22Rv1 (cell line): Measurements from ENCODE around the gene SLC25A13.
A peak's percentile ranks its signal among the peaks of the same experiment; 100 is the strongest.
"Not testable (repeated sequence)": the region's sequence is repeated elsewhere in the genome, so short reads cannot be mapped to it uniquely, and the experiment has no call there.

Experiments
- H3K27ac ChIP-seq: fragments of 450-650 bp; 2 replicates; pipeline ENCODE4 v1.5.1; 2017
- ZFX ChIP-seq: fragments of 450-650 bp; IDR thresholded peaks from 2 replicates; pipeline ENCODE4 v1.6.1; 2017; ENCODE audit warnings: antibody characterized with exemption, borderline replicate concordance
- TF ChIP-seq, protein P1 (sequence below): fragments of 450-650 bp; IDR thresholded peaks from 2 replicates; pipeline ENCODE4 v1.5.1; 2017; ENCODE audit warnings: mild to moderate bottlenecking

The SLC25A13 gene, protein sequence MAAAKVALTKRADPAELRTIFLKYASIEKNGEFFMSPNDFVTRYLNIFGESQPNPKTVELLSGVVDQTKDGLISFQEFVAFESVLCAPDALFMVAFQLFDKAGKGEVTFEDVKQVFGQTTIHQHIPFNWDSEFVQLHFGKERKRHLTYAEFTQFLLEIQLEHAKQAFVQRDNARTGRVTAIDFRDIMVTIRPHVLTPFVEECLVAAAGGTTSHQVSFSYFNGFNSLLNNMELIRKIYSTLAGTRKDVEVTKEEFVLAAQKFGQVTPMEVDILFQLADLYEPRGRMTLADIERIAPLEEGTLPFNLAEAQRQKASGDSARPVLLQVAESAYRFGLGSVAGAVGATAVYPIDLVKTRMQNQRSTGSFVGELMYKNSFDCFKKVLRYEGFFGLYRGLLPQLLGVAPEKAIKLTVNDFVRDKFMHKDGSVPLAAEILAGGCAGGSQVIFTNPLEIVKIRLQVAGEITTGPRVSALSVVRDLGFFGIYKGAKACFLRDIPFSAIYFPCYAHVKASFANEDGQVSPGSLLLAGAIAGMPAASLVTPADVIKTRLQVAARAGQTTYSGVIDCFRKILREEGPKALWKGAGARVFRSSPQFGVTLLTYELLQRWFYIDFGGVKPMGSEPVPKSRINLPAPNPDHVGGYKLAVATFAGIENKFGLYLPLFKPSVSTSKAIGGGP

DNA sequence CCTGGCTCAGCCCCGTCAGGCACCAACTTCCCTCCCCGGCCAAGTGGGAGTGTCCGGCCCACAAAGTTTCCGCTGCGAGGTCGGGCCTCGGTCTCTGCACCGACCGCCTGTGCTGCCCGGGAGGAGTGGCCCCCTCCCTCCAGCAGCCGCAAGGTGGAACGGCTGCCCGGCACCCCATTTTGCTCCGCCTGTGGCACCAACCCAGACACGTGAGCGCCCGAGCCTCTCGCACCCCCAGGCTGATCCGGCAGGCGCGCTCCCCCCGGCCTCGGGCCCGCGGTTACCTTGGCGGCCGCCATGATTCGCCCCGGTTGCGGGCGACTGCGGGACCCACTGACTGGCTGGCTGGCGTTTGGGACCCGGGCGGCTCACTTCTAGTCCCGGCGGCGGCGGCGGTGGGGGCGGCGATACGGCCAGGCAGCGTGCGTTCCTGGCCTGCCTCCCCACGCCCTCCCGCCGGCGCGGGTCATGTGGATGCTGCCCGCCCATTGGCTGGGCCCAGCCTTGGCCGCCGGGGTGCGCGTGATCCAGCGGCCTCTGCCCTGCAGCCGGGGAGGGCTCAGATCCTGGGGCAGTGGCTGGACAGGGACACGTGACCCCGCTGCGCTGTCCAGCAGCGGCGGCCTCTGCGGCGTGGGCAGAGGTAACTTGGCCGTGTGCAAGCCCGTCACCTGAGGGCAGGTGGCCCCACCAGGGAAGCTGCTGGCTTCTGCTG lies at the start of gene SLC25A13:
TSS of gene SLC25A13 (minus strand) at position 441 of the 715 bp plus-strand sequence. CDS start at position 299, 142 bp downstream.
- H3K27ac ChIP-seq: peak within 1 kb of the TSS; percentile 89

DNA sequence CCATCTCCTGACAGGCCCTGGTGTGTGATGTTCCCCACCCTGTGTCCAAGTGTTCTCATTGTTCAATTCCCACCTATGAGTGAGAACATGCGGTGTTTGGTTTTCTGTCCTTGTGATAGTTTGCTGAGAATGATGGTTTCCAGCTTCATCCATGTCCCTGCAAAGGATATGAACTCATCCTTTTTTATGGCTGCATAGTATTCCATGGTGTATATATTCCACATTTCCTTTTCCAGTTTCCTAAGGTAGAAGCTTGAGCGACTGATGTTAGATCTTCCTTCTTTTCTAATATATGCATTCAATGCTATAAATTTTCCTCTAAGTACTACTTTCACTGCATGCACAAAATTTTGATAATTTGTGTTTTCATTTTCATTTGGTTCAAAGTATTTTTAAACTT lies 44.0 kb upstream of the SLC25A13 start:
- H3K27ac ChIP-seq: not testable (repeated sequence)

More for the DNA sequence above, at the start of gene SLC25A13:
- TF ChIP-seq, protein P1, sequence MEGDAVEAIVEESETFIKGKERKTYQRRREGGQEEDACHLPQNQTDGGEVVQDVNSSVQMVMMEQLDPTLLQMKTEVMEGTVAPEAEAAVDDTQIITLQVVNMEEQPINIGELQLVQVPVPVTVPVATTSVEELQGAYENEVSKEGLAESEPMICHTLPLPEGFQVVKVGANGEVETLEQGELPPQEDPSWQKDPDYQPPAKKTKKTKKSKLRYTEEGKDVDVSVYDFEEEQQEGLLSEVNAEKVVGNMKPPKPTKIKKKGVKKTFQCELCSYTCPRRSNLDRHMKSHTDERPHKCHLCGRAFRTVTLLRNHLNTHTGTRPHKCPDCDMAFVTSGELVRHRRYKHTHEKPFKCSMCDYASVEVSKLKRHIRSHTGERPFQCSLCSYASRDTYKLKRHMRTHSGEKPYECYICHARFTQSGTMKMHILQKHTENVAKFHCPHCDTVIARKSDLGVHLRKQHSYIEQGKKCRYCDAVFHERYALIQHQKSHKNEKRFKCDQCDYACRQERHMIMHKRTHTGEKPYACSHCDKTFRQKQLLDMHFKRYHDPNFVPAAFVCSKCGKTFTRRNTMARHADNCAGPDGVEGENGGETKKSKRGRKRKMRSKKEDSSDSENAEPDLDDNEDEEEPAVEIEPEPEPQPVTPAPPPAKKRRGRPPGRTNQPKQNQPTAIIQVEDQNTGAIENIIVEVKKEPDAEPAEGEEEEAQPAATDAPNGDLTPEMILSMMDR: no peak
- no peak for TF ChIP-seq ZFX

DNA sequence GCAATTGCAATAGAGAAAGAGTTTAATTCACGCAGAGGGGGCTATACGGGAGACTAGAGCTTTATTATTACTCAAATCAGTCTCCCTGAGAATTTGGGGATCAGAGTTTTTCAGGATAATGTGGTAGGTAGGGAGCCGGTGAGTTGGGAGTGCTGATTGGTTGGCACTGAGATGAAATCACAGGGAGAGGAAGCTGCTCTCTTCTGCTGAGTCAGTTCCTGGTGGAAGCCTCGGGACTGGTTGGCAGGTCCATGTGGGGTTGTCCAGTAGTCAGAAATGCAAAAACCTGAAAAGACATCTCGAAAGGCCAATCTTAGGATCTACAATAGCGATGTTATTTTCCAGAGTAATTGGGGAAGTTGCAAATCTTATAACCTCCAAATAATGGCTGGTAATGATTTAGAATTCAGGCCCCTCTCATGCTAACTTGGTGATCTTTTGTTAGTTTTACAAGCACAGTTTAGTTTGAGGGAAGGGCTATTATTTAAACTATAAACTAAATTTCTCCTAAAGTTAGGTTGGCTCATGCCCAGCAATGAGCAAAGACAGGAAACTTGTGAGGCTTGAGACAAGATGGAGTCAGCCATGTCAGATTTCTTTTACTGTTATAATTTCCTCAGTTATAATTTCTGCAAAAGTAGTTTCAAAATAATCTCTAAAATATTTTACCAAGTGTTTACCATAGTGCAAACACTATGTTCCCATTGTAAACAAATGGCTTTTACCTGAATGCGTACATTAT lies 39.4 kb upstream of the SLC25A13 start:
- no peak overlapping the region for H3K27ac ChIP-seq
- no peak for TF ChIP-seq ZFX
- TF ChIP-seq, protein P1: no peak

DNA sequence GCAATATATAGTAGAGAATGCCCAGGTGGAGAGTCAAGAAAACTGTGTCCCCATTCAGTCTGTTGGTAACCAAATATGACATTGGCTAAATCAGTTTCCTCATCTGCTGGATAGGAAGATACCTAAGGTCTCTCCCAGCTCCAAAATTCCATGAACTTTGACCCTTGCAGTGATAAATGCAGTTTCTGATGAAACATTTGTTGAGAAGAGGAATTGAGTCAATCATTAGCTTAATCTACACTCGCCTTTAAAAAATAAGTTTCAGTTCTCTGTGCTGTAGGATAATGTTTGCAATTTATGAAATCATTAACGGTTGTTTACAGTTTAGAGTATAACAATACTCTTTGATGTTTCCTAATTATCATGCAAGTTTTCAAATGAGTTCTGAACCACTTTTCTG lies 38.0 kb upstream of the SLC25A13 start:
- no peak for TF ChIP-seq ZFX
- TF ChIP-seq, protein P1: no peak
- no peak overlapping the region for H3K27ac ChIP-seq

DNA sequence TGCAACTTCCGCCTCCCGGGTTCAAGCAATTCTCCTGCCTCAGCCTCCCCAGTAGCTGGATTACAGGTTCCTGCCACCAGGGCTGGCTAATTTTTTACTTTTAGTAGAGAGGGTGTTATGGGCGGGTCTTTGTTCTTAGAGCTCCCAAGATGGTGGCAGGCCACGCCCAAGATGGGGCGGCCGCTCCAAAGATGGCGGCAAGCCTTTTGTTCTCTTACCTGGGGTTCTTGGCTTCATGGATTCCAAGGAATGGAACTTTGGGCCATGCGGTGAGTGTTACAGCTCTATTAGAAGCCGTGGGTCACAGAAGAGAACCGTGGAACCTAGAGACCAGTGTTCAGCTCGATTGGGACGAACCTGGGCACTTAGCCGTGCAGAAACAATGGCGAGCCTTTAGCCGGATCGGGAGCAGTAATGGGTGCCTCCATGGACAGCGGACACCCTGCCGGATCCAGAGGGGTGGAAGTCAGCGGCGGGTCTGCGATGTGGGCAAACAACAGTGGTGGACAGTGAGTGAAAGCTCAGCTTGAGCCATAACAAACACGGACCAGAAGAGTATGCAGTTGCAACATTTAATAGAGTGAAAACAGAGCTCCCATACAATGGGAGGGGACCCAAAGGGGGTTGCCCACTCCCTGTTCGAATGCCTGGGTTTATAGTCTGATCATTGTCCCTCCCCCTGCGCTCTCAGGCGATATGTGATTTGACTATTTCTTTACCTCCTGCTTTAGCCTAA lies 36.5 kb upstream of the SLC25A13 start:
- H3K27ac ChIP-seq: not testable (repeated sequence)

DNA sequence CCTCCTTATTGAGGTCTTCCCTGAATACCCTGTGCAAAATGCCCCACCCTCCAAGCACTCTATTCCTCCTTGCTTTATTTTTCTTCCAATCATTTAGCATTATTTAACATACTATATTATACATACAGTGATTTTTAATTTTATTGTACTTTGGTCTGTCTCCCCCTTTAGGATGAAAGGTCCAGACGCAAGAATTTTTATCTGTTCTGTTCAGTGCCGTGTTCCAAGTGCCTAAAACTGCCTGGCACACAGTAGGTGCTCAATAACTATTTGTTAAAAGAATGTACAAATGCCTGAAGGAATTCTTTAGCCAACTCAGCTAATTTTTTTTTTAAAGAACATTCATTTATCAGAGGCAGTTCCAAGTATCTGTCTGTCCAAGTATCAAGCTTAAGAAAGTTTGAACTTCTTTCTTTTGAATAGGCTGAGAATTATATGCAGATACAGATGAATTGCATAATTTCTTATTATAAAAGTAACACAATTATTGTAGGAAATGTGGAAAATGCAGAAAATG lies 34.1 kb upstream of the SLC25A13 start:
- H3K27ac ChIP-seq: no peak overlapping the region
- TF ChIP-seq, protein P1: no peak
- TF ChIP-seq ZFX: no peak

DNA sequence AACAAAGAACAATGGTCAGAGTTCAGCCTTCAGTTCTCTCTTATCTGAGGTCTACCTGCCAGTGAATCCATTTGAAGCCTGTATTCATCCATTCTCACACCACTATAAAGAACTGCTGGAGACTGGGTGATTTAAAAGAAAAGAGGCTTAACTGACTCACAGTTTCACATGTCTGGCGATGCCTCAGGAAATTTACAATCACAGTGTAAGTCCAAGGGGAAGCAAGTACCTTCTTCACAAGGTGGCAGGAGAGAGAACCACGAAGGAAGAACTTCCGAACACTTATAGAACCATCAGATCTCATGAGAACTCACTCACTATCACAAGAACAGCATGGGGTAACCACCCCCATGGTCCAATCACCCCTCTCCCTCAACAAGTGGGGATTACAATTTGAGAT lies 33.0 kb upstream of the SLC25A13 start:
- no peak overlapping the region for H3K27ac ChIP-seq
- TF ChIP-seq ZFX: no peak
- TF ChIP-seq, protein P1: no peak
